OCI-LY7 (cell line): ENCODE measurements around the gene UMAD1. TPM values are rescaled to one million over a fixed set of nuclear protein-coding genes. Genes with fewer than 3 reads are reported as not detected.

Experiments used
- BruUV-seq: library from RNA; stranded (reverse); fragments of 400-500 nt; replicated peaks from 2 replicates; lab custom pipeline; 2021; lab: Mats Ljungman, UMichigan
- CTCF ChIA-PET: fragments of 300-600 bp; sonication (Branson Sonifier 250); formaldehyde crosslinking; loops from one replicate; lab custom pipeline; 2022; ENCODE audit warnings: antibody characterized with exemption; ENCODE audit not compliant: unreplicated experiment; lab: Charles Lee
- POLR2A ChIA-PET: fragments of 300-600 bp; sonication (Branson Sonifier 250); formaldehyde crosslinking; loops from one replicate; lab custom pipeline; 2022; ENCODE audit warnings: antibody characterized with exemption; lab: Charles Lee
- DNase-seq: peaks from one replicate; pipeline ENCODE4 v3.0.0-alpha.2; 2015; ENCODE audit warnings: low spot score
- H2AFZ ChIP-seq: fragments of 200-600 bp; sonication (generic), shearing (Covaris generic); 2 replicates; pipeline ENCODE4 v1.6.1; 2014; ENCODE audit warnings: mild to moderate bottlenecking, antibody characterized with exemption, low read length, moderate library complexity
- H3K27ac ChIP-seq: fragments of 200-600 bp; sonication (generic); 2 replicates; pipeline ENCODE4 v1.5.1; 2014; ENCODE audit warnings: mixed run types, low read depth, mild to moderate bottlenecking, moderate library complexity, low read length, inconsistent platforms; ENCODE audit not compliant: poor library complexity, severe bottlenecking
- H3K36me3 ChIP-seq: fragments of 200-600 bp; sonication (generic); 2 replicates; pipeline ENCODE4 v1.6.1; 2014; ENCODE audit warnings: mild to moderate bottlenecking, antibody characterized with exemption, low read length, moderate library complexity, mixed read lengths; ENCODE audit not compliant: insufficient read depth
- H3K4me1 ChIP-seq: fragments of 200-600 bp; sonication (generic); 2 replicates; pipeline ENCODE4 v1.5.1; 2014; ENCODE audit warnings: mild to moderate bottlenecking, low read length; ENCODE audit not compliant: insufficient read depth, poor library complexity, severe bottlenecking
- H3K4me2 ChIP-seq: fragments of 200-600 bp; sonication (generic); 2 replicates; pipeline ENCODE4 v1.6.1; 2014; ENCODE audit warnings: mild to moderate bottlenecking, low read length
- H3K4me3 ChIP-seq: fragments of 200-600 bp; sonication (generic); 2 replicates; pipeline ENCODE4 v1.5.1; 2014; ENCODE audit warnings: mild to moderate bottlenecking, low read depth, low read length; ENCODE audit not compliant: poor library complexity, severe bottlenecking
- H3K79me2 ChIP-seq: fragments of 200-600 bp; sonication (generic); 2 replicates; pipeline ENCODE4 v1.6.1; 2016; ENCODE audit warnings: low read depth, mild to moderate bottlenecking, low read length, moderate library complexity, mixed read lengths; ENCODE audit not compliant: insufficient read depth
- H3K9me2 ChIP-seq: fragments of 200-600 bp; sonication (generic); 2 replicates; pipeline ENCODE4 v1.6.1; 2016; ENCODE audit warnings: mild to moderate bottlenecking, low read length, mixed read lengths; ENCODE audit not compliant: insufficient read depth
- H3K9me3 ChIP-seq: fragments of 200-600 bp; sonication (generic); 2 replicates; pipeline ENCODE4 v1.6.1; 2014; ENCODE audit warnings: mild to moderate bottlenecking, mixed run types, low read length, mixed read lengths
- H4K20me1 ChIP-seq: fragments of 200-600 bp; sonication (generic); 2 replicates; pipeline ENCODE4 v1.6.1; 2014; ENCODE audit warnings: mild to moderate bottlenecking, antibody characterized with exemption, low read length, moderate library complexity, mixed read lengths; ENCODE audit not compliant: insufficient read depth
- CTCF ChIP-seq: fragments of 200-600 bp; sonication (generic); conservative IDR thresholded peaks from 2 replicates; pipeline ENCODE4 v1.5.1; 2014; ENCODE audit warnings: mild to moderate bottlenecking, antibody characterized with exemption, low read length, moderate library complexity, mixed read lengths
- EZH2phosphoT487 ChIP-seq: fragments of 200-600 bp; sonication (generic); IDR thresholded peaks from 2 replicates; pipeline ENCODE4 v1.6.1; 2018; ENCODE audit warnings: low read depth, borderline replicate concordance, mild to moderate bottlenecking, mixed run types, antibody characterized with exemption, low read length, moderate library complexity, mixed read lengths
- intact Hi-C: fragments of 100-400 bp; cut with micrococcal nuclease; formaldehyde crosslinking; loops from one replicate; pipeline ENCODE4 v1.10.0; 2022; ENCODE audit not compliant: unreplicated experiment
- total RNA-seq, 2 experiments: library from RNA; depleted of rRNA in 1 of 2; stranded (reverse); fragments of >200 nt in 1 of 2; shearing (Covaris generic) in 1 of 2; gene quantifications; 2 replicates each; pipeline ENCODE4 v1.2.3, GENCODE V29; 2014 to 2022

UMAD1 gene
- total RNA-seq, 2 experiments from 2014 or later, result 8.7 to 15.2 TPM

- Histone ChIP-seq H3K4me2 (no peak overlapping the region), H3K4me1 (no peaks in the 10 kb centered on the region), H3K9me3 (no peaks in the 10 kb centered on the region), H3K79me2 (no peaks in the 10 kb centered on the region), H3K9me2 (no peaks in the 10 kb centered on the region), H2AFZ (no peak overlapping the region), H4K20me1 (no peaks in the 10 kb centered on the region), H3K4me3 (no peak overlapping the region), H3K27ac (no peak overlapping the region), H3K36me3 (0 out of 2 replicates have a peak, but pooled peaks cover 8% of the 10 kb centered on the region)
- POLR2A ChIA-PET, result no interaction called here
- no TSS peak for BruUV-seq
- CTCF ChIA-PET, result no interaction called here
- intact Hi-C loops, result no loop called here
- TF ChIP-seq EZH2phosphoT487, result no peak
- no peak for TF ChIP-seq CTCF
- DNase-seq, result no peak
These were observed 153.4 kb downstream of the UMAD1 start for GRCh38 chr7:7793921-7794320.

- Histone ChIP-seq H4K20me1 (no peaks in the 10 kb centered on the region), H3K27ac (no peak overlapping the region), H3K4me2 (no peak overlapping the region), H3K9me2 (no peaks in the 10 kb centered on the region), H3K79me2 (no peaks in the 10 kb centered on the region), H3K36me3 (0 out of 2 replicates have a peak, but pooled peaks cover 8% of the 10 kb centered on the region), H3K4me3 (no peak overlapping the region), H3K9me3 (no peaks in the 10 kb centered on the region), H3K4me1 (no peaks in the 10 kb centered on the region), H2AFZ (no peak overlapping the region)
- TF ChIP-seq CTCF, result no peak
- TF ChIP-seq EZH2phosphoT487, result no peak
- no peak for DNase-seq
- POLR2A ChIA-PET, result interaction anchor here (0.6 kb wide), 1 partner anchor 28 kb away, joined by 4 read pairs; no protein-coding TSS in a partner anchor
- intact Hi-C loops, result no loop called here
- BruUV-seq, result no TSS peak
- CTCF ChIA-PET, result no interaction called here
These were observed 154.7 kb downstream of the UMAD1 start for GRCh38 chr7:7795203-7795602.

GRCh38 chr7:7795630-7796121 lies 155.1 kb downstream of the UMAD1 start:
- Histone ChIP-seq H3K79me2 (no peaks in the 10 kb centered on the region), H3K4me3 (no peak overlapping the region), H3K9me3 (no peaks in the 10 kb centered on the region), H4K20me1 (no peaks in the 10 kb centered on the region), H3K36me3 (0 out of 2 replicates have a peak, but pooled peaks cover 8% of the 10 kb centered on the region), H2AFZ (no peak overlapping the region), H3K27ac (no peak overlapping the region), H3K4me2 (no peak overlapping the region), H3K9me2 (no peaks in the 10 kb centered on the region), H3K4me1 (no peaks in the 10 kb centered on the region)
- intact Hi-C loops, result no loop called here
- ChIA-PET POLR2A (interaction anchor here (0.6 kb wide), 1 partner anchor 28 kb away, joined by 4 read pairs; no protein-coding TSS in a partner anchor), CTCF (no interaction called here)
- no peak for DNase-seq
- no TSS peak for BruUV-seq
- TF ChIP-seq CTCF (no peak), EZH2phosphoT487 (no peak)
